ENCODE measurements around the gene RAB44.

DNA sequence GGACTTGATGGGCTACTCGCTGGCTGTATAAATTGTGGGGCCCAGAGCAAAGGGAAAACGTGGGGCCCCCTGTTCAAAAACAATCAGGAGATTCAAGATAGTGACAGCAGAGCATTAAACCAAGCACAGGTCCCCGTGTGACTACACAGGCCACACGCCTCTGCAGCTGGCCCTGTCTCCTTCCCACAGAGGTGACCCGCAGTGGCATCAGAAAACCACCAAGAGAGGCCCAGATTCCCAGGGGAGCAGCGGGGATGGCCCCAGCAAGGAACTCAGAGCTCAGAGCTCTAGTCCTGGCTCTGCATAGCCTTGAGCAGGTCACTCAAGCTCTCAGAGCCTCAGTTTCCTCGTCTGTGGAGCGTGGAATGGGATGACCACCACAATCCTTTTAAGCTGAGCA, 84.0 kb downstream of the RAB44 start:
- TF ChIP-seq CHCHD3 (CRISPR knock-in tag; IDR thresholded peaks at IDR 0.05) (no peak), ZNF713 (CRISPR knock-in tag; IDR thresholded peaks at IDR 0.05) (no peak), ZNF292 (CRISPR knock-in tag; IDR thresholded peaks at IDR 0.05; ENCODE audit: borderline replicate concordance, low read depth) (no peak), MEF2D (CRISPR knock-in tag; IDR thresholded peaks at IDR 0.05) (no peak), SOX6 (IDR thresholded peaks at IDR 0.05) (no peak), SOX6 (CRISPR knock-in tag; IDR thresholded peaks at IDR 0.05) (no peak), ZNF326 (CRISPR knock-in tag; IDR thresholded peaks at IDR 0.05; ENCODE audit: borderline replicate concordance) (no peak), SMYD3 (CRISPR knock-in tag; IDR thresholded peaks at IDR 0.05) (no peak)
- TF ChIP-seq, protein P1, sequence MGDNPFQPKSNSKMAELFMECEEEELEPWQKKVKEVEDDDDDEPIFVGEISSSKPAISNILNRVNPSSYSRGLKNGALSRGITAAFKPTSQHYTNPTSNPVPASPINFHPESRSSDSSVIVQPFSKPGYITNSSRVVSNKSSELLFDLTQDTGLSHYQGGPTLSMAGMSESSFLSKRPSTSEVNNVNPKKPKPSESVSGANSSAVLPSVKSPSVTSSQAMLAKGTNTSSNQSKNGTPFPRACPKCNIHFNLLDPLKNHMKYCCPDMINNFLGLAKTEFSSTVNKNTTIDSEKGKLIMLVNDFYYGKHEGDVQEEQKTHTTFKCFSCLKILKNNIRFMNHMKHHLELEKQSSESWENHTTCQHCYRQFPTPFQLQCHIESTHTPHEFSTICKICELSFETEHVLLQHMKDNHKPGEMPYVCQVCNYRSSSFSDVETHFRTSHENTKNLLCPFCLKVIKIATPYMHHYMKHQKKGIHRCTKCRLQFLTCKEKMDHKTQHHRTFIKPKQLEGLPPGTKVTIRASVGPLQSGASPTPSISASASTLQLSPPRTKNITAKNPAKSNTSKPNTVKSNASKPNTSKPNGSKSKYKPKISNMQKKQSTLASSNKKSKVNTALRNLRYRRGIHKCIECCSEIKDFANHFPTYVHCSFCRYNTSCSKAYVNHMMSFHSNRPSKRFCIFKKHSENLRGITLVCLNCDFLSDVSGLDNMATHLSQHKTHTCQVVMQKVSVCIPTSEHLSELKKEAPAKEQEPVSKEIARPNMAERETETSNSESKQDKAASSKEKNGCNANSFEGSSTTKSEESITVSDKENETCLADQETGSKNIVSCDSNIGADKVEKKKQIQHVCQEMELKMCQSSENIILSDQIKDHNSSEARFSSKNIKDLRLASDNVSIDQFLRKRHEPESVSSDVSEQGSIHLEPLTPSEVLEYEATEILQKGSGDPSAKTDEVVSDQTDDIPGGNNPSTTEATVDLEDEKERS (CRISPR knock-in tag; IDR thresholded peaks at IDR 0.05) = no peak
- TF ChIP-seq, protein P2, sequence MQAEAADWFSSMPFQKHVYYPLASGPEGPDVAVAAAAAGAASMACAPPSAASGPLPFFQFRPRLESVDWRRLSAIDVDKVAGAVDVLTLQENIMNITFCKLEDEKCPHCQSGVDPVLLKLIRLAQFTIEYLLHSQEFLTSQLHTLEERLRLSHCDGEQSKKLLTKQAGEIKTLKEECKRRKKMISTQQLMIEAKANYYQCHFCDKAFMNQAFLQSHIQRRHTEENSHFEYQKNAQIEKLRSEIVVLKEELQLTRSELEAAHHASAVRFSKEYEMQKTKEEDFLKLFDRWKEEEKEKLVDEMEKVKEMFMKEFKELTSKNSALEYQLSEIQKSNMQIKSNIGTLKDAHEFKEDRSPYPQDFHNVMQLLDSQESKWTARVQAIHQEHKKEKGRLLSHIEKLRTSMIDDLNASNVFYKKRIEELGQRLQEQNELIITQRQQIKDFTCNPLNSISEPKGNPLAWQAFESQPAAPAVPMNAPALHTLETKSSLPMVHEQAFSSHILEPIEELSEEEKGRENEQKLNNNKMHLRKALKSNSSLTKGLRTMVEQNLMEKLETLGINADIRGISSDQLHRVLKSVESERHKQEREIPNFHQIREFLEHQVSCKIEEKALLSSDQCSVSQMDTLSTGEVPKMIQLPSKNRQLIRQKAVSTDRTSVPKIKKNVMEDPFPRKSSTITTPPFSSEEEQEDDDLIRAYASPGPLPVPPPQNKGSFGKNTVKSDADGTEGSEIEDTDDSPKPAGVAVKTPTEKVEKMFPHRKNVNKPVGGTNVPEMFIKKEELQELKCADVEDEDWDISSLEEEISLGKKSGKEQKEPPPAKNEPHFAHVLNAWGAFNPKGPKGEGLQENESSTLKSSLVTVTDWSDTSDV (CRISPR knock-in tag; IDR thresholded peaks at IDR 0.05) = no peak
